GM23338 (cell line): ENCODE measurements around the gene ZNF587B. TPM values are rescaled to one million over a fixed set of nuclear protein-coding genes. Genes with fewer than 3 reads are reported as not detected.
"Not testable (repeated sequence)": the region's sequence is repeated elsewhere in the genome, so short reads cannot be mapped to it uniquely, and the experiment has no call there.

Source experiments
- ATAC-seq: fragments of 200-7000 bp; cut with Tn5 transposase; 3 replicates; pipeline ENCODE4 v1.9.1; 2020
- DNase-seq: peaks from one replicate; pipeline ENCODE4 v3.0.0-alpha.2; 2015; ENCODE audit warnings: low spot score
- H2AFZ ChIP-seq: fragments of 200-600 bp; sonication (generic); 2 replicates; pipeline ENCODE4 v1.8.0; 2016; ENCODE audit warnings: antibody characterized with exemption, mild to moderate bottlenecking, moderate library complexity
- H3F3A ChIP-seq: fragments of 200-600 bp; sonication (generic); replicated peaks from 2 replicates; pipeline ENCODE4 v1.8.0; 2017; ENCODE audit warnings: antibody characterized with exemption, mixed run types, low read depth
- H3K27ac ChIP-seq: fragments of 200-600 bp; sonication (generic); 2 replicates; pipeline ENCODE4 v1.6.1; 2016; ENCODE audit warnings: low read depth
- H3K27me3 ChIP-seq: fragments of 200-600 bp; sonication (generic); 2 replicates; pipeline ENCODE4 v1.8.0; 2016; ENCODE audit warnings: mild to moderate bottlenecking, mixed run types, moderate library complexity; ENCODE audit not compliant: insufficient read depth
- H3K36me3 ChIP-seq: fragments of 200-600 bp; sonication (generic); 2 replicates; pipeline ENCODE4 v1.8.0; 2016; ENCODE audit warnings: mild to moderate bottlenecking; ENCODE audit not compliant: insufficient read depth
- H3K4me1 ChIP-seq: fragments of 200-600 bp; sonication (generic); 2 replicates; pipeline ENCODE4 v1.8.0; 2016; ENCODE audit warnings: mild to moderate bottlenecking, moderate library complexity; ENCODE audit not compliant: insufficient read depth
- H3K4me2 ChIP-seq: fragments of 200-600 bp; sonication (generic); 2 replicates; pipeline ENCODE4 v1.7.1; 2017; ENCODE audit warnings: mixed run types
- H3K4me3 ChIP-seq: fragments of 200-600 bp; sonication (generic); 2 replicates; pipeline ENCODE4 v1.6.1; 2016; ENCODE audit warnings: mixed run types
- H3K79me2 ChIP-seq: fragments of 200-600 bp; sonication (generic); replicated peaks from 2 replicates; pipeline ENCODE4 v1.8.0; 2017; ENCODE audit warnings: mild to moderate bottlenecking; ENCODE audit not compliant: insufficient read depth
- H3K9me2 ChIP-seq: fragments of 200-600 bp; sonication (generic); 2 replicates; pipeline ENCODE4 v1.8.0; 2017; ENCODE audit not compliant: insufficient read depth
- H4K20me1 ChIP-seq: fragments of 200-600 bp; sonication (generic); replicated peaks from 2 replicates; pipeline ENCODE4 v1.8.0; 2017; ENCODE audit warnings: mild to moderate bottlenecking; ENCODE audit not compliant: insufficient read depth
- H3K27ac Mint-ChIP-seq: 2 replicates; pipeline ENCODE4 v1.8.0; 2020; ENCODE audit warnings: inconsistent platforms, mild to moderate bottlenecking, moderate library complexity, mixed read lengths
- H3K27me3 Mint-ChIP-seq: 3 replicates; pipeline ENCODE4 v1.8.0; 2022; ENCODE audit warnings: low read depth, mild to moderate bottlenecking, moderate library complexity, mixed read lengths, inconsistent platforms; ENCODE audit not compliant: insufficient read depth, poor library complexity
- H3K36me3 Mint-ChIP-seq: 3 replicates; pipeline ENCODE4 v1.8.0; 2021; ENCODE audit warnings: low read depth, mild to moderate bottlenecking, inconsistent platforms, moderate library complexity, mixed read lengths
- H3K4me1 Mint-ChIP-seq: 3 replicates; pipeline ENCODE4 v1.8.0; 2020; ENCODE audit warnings: mild to moderate bottlenecking, inconsistent platforms, mixed read lengths
- H3K4me3 Mint-ChIP-seq: 3 replicates; pipeline ENCODE4 v1.8.0; 2021; ENCODE audit warnings: moderate library complexity, mild to moderate bottlenecking, inconsistent platforms, mixed read lengths
- H3K9me3 Mint-ChIP-seq: 3 replicates; pipeline ENCODE4 v1.8.0; 2020; ENCODE audit warnings: moderate library complexity, mild to moderate bottlenecking, inconsistent platforms, mixed read lengths
- polyA plus RNA-seq: library from polyadenylated mRNA; unstranded; fragments of >200 nt; fragmentation: Nextera tagmentation; extraction: Ambion mirVana; gene quantifications from 2 replicates; pipeline ENCODE4 v1.2.1, GENCODE V29; 2016
- total RNA-seq: library from RNA; depleted of rRNA; stranded (reverse); fragments of >200 nt; shearing (Covaris generic); gene quantifications from 2 replicates; pipeline ENCODE4 v1.2.3, GENCODE V29; 2014; rRNA removed

Gene ZNF587B
- total and polyA plus RNA-seq, 2 experiments from 2014 or later, result 16.6 to 62.0 TPM

GRCh38 chr19:57890706-57891105 lies 60.6 kb downstream of the ZNF587B start:
- not testable (repeated sequence) for H3K4me3 Mint-ChIP-seq, H3K4me3 ChIP-seq, H3K4me2 ChIP-seq

More at GRCh38 chr19:57890706-57891105, 60.6 kb downstream of the ZNF587B start:
- not testable (repeated sequence) for H3K27ac Mint-ChIP-seq, H3K27me3 ChIP-seq, H3K9me3 Mint-ChIP-seq, DNase-seq, ATAC-seq, H3K27me3 Mint-ChIP-seq, H2AFZ ChIP-seq, H3F3A ChIP-seq, H3K9me2 ChIP-seq, H3K36me3 ChIP-seq, H3K27ac ChIP-seq, H3K4me1 ChIP-seq, H4K20me1 ChIP-seq
- Mint-ChIP-seq H3K36me3 (peaks cover 26% of the 10 kb centered on the region), H3K4me1 (peaks cover 18% of the 10 kb centered on the region)
- peaks cover 26% of the 10 kb centered on the region for H3K79me2 ChIP-seq

Other genes starting within 250 kb of the ZNF587B start
- gene ZIK1, start 246.2 kb upstream of the ZNF587B start, total RNA-seq, result 33.9 and 40.5 TPM in 2 replicates
- 7.7 and 10.3 TPM in 2 replicates for gene ZIK1, start 246.2 kb upstream of the ZNF587B start, polyA plus RNA-seq
- 8.4 and 11.2 TPM in 2 replicates for gene ZNF530, start 230.4 kb upstream of the ZNF587B start, total RNA-seq
- 3.3 and 4.4 TPM in 2 replicates for gene ZNF530, start 230.4 kb upstream of the ZNF587B start, polyA plus RNA-seq
- 55.7 and 79.6 TPM in 2 replicates for gene ZNF134, start 216.1 kb upstream of the ZNF587B start, total RNA-seq
- gene ZNF134, start 216.1 kb upstream of the ZNF587B start, polyA plus RNA-seq, result 13.1 and 14.6 TPM in 2 replicates
- 13.8 and 14.2 TPM in 2 replicates for gene ZNF211, start 197.1 kb upstream of the ZNF587B start, total RNA-seq
- 5.3 and 9.7 TPM in 2 replicates for gene ZNF211, start 197.1 kb upstream of the ZNF587B start, polyA plus RNA-seq
- not detected in 2 replicates for gene ZSCAN4, start 161.4 kb upstream of the ZNF587B start, total RNA-seq
- gene ZSCAN4, start 161.4 kb upstream of the ZNF587B start, polyA plus RNA-seq, result not detected in 2 replicates
- 45.7 and 51.4 TPM in 2 replicates for gene ZNF551, start 148.3 kb upstream of the ZNF587B start, total RNA-seq
- gene ZNF551, start 148.3 kb upstream of the ZNF587B start, polyA plus RNA-seq, result 7.8 and 8.2 TPM in 2 replicates
- 7.3 and 10.1 TPM in 2 replicates for gene ZNF154, start 121.1 kb upstream of the ZNF587B start, total RNA-seq
- 4.4 and 5.1 TPM in 2 replicates for gene ZNF154, start 121.1 kb upstream of the ZNF587B start, polyA plus RNA-seq
- gene ZNF671, start 102.7 kb upstream of the ZNF587B start, total RNA-seq, result 6.6 and 6.7 TPM in 2 replicates
- 2.9 and 3.3 TPM in 2 replicates for gene ZNF671, start 102.7 kb upstream of the ZNF587B start, polyA plus RNA-seq
- gene ZNF776, start 83.5 kb upstream of the ZNF587B start, total RNA-seq, result 19.4 and 22.6 TPM in 2 replicates
- 4.7 and 5.9 TPM in 2 replicates for gene ZNF776, start 83.5 kb upstream of the ZNF587B start, polyA plus RNA-seq
- gene ZNF586, start 60.6 kb upstream of the ZNF587B start, total RNA-seq, result 12.5 and 16.9 TPM in 2 replicates
- 5.2 and 7.2 TPM in 2 replicates for gene ZNF586, start 60.6 kb upstream of the ZNF587B start, polyA plus RNA-seq
- 15.7 and 18.9 TPM in 2 replicates for gene ZNF552, start 15.4 kb upstream of the ZNF587B start, total RNA-seq
- gene ZNF552, start 15.4 kb upstream of the ZNF587B start, polyA plus RNA-seq, result 7.7 and 11.7 TPM in 2 replicates
- 31.8 and 38.7 TPM in 2 replicates for gene ZNF587, start 19.6 kb downstream of the ZNF587B start, total RNA-seq
- gene ZNF587, start 19.6 kb downstream of the ZNF587B start, polyA plus RNA-seq, result 12.8 and 13.6 TPM in 2 replicates
- 75.1 and 80.4 TPM in 2 replicates for gene ZNF814, start 58.7 kb downstream of the ZNF587B start, total RNA-seq
- 86.9 and 89.5 TPM in 2 replicates for gene ZNF814, start 58.7 kb downstream of the ZNF587B start, polyA plus RNA-seq
- 16.0 and 19.4 TPM in 2 replicates for gene ZNF417, start 86.3 kb downstream of the ZNF587B start, total RNA-seq
- gene ZNF417, start 86.3 kb downstream of the ZNF587B start, polyA plus RNA-seq, result 4.7 and 6.0 TPM in 2 replicates
- 13.4 and 14.4 TPM in 2 replicates for gene ZNF418, start 105.1 kb downstream of the ZNF587B start, total RNA-seq
- 7.3 and 11.1 TPM in 2 replicates for gene ZNF418, start 105.1 kb downstream of the ZNF587B start, polyA plus RNA-seq
- gene ZNF256, start 117.4 kb downstream of the ZNF587B start, total RNA-seq, result 16.2 and 20.4 TPM in 2 replicates
- gene ZNF256, start 117.4 kb downstream of the ZNF587B start, polyA plus RNA-seq, result 5.8 and 8.8 TPM in 2 replicates
- not detected in 2 replicates for gene C19orf18, start 144.2 kb downstream of the ZNF587B start, total RNA-seq
- gene C19orf18, start 144.2 kb downstream of the ZNF587B start, polyA plus RNA-seq, result 0.66 and 1.0 TPM in 2 replicates
- 54.4 and 55.6 TPM in 2 replicates for gene ZNF606, start 172.5 kb downstream of the ZNF587B start, total RNA-seq
- 11.4 and 13.6 TPM in 2 replicates for gene ZNF606, start 172.5 kb downstream of the ZNF587B start, polyA plus RNA-seq
- 0.93 and 1.5 TPM in 2 replicates for gene ZSCAN1, start 203.7 kb downstream of the ZNF587B start, total RNA-seq
- gene ZSCAN1, start 203.7 kb downstream of the ZNF587B start, polyA plus RNA-seq, result 3.9 and 4.9 TPM in 2 replicates
- 9.8 and 10.3 TPM in 2 replicates for gene ZNF135, start 229.0 kb downstream of the ZNF587B start, total RNA-seq
- gene ZNF135, start 229.0 kb downstream of the ZNF587B start, polyA plus RNA-seq, result 2.8 and 4.8 TPM in 2 replicates